GM23338 (cell line): Measurements from ENCODE around the gene TRAPPC12. TPM values are rescaled to one million over a fixed set of nuclear protein-coding genes. Genes with fewer than 3 reads are reported as not detected.

Source experiments
- ATAC-seq: fragments of 200-7000 bp; cut with Tn5 transposase; 3 replicates; pipeline ENCODE4 v1.9.1; 2020
- DNase-seq: peaks from one replicate; pipeline ENCODE4 v3.0.0-alpha.2; 2015; ENCODE audit warnings: low spot score
- H2AFZ ChIP-seq: fragments of 200-600 bp; sonication (generic); 2 replicates; pipeline ENCODE4 v1.8.0; 2016; ENCODE audit warnings: antibody characterized with exemption, mild to moderate bottlenecking, moderate library complexity
- H3F3A ChIP-seq: fragments of 200-600 bp; sonication (generic); replicated peaks from 2 replicates; pipeline ENCODE4 v1.8.0; 2017; ENCODE audit warnings: antibody characterized with exemption, mixed run types, low read depth
- H3K27ac ChIP-seq: fragments of 200-600 bp; sonication (generic); 2 replicates; pipeline ENCODE4 v1.6.1; 2016; ENCODE audit warnings: low read depth
- H3K27me3 ChIP-seq: fragments of 200-600 bp; sonication (generic); 2 replicates; pipeline ENCODE4 v1.8.0; 2016; ENCODE audit warnings: mild to moderate bottlenecking, mixed run types, moderate library complexity; ENCODE audit not compliant: insufficient read depth
- H3K36me3 ChIP-seq: fragments of 200-600 bp; sonication (generic); 2 replicates; pipeline ENCODE4 v1.8.0; 2016; ENCODE audit warnings: mild to moderate bottlenecking; ENCODE audit not compliant: insufficient read depth
- H3K4me1 ChIP-seq: fragments of 200-600 bp; sonication (generic); 2 replicates; pipeline ENCODE4 v1.8.0; 2016; ENCODE audit warnings: mild to moderate bottlenecking, moderate library complexity; ENCODE audit not compliant: insufficient read depth
- H3K4me2 ChIP-seq: fragments of 200-600 bp; sonication (generic); 2 replicates; pipeline ENCODE4 v1.7.1; 2017; ENCODE audit warnings: mixed run types
- H3K4me3 ChIP-seq: fragments of 200-600 bp; sonication (generic); 2 replicates; pipeline ENCODE4 v1.6.1; 2016; ENCODE audit warnings: mixed run types
- H3K79me2 ChIP-seq: fragments of 200-600 bp; sonication (generic); replicated peaks from 2 replicates; pipeline ENCODE4 v1.8.0; 2017; ENCODE audit warnings: mild to moderate bottlenecking; ENCODE audit not compliant: insufficient read depth
- H3K9me2 ChIP-seq: fragments of 200-600 bp; sonication (generic); 2 replicates; pipeline ENCODE4 v1.8.0; 2017; ENCODE audit not compliant: insufficient read depth
- H4K20me1 ChIP-seq: fragments of 200-600 bp; sonication (generic); replicated peaks from 2 replicates; pipeline ENCODE4 v1.8.0; 2017; ENCODE audit warnings: mild to moderate bottlenecking; ENCODE audit not compliant: insufficient read depth
- H3K27ac Mint-ChIP-seq: 2 replicates; pipeline ENCODE4 v1.8.0; 2020; ENCODE audit warnings: inconsistent platforms, mild to moderate bottlenecking, moderate library complexity, mixed read lengths
- H3K27me3 Mint-ChIP-seq: 3 replicates; pipeline ENCODE4 v1.8.0; 2022; ENCODE audit warnings: low read depth, mild to moderate bottlenecking, moderate library complexity, mixed read lengths, inconsistent platforms; ENCODE audit not compliant: insufficient read depth, poor library complexity
- H3K36me3 Mint-ChIP-seq: 3 replicates; pipeline ENCODE4 v1.8.0; 2021; ENCODE audit warnings: low read depth, mild to moderate bottlenecking, inconsistent platforms, moderate library complexity, mixed read lengths
- H3K4me1 Mint-ChIP-seq: 3 replicates; pipeline ENCODE4 v1.8.0; 2020; ENCODE audit warnings: mild to moderate bottlenecking, inconsistent platforms, mixed read lengths
- H3K4me3 Mint-ChIP-seq: 3 replicates; pipeline ENCODE4 v1.8.0; 2021; ENCODE audit warnings: moderate library complexity, mild to moderate bottlenecking, inconsistent platforms, mixed read lengths
- H3K9me3 Mint-ChIP-seq: 3 replicates; pipeline ENCODE4 v1.8.0; 2020; ENCODE audit warnings: moderate library complexity, mild to moderate bottlenecking, inconsistent platforms, mixed read lengths
- CREB1 ChIP-seq: fragments of 250-450 bp; sonication (Bioruptor Pico); IDR thresholded peaks from 2 replicates; pipeline ENCODE4 v1.5.0; 2020; ENCODE audit warnings: low read depth, mild to moderate bottlenecking, moderate library complexity
- EZH2 ChIP-seq: fragments of 200-600 bp; sonication (generic); IDR thresholded peaks from one replicate; pipeline ENCODE4 v1.8.0; 2017; ENCODE audit warnings: antibody characterized with exemption, mild to moderate bottlenecking, low read depth; ENCODE audit not compliant: unreplicated experiment
- JUNB ChIP-seq: IDR thresholded peaks from one replicate; pipeline ENCODE4 v1.6.1; 2016; ENCODE audit warnings: antibody characterized with exemption; ENCODE audit not compliant: unreplicated experiment
- NANOG ChIP-seq: IDR thresholded peaks from 2 replicates; pipeline ENCODE4 v1.6.1; 2016; ENCODE audit warnings: antibody characterized with exemption, borderline replicate concordance
- POLR2AphosphoS5 ChIP-seq: IDR thresholded peaks from 2 replicates; pipeline ENCODE4 v1.6.1; 2016; ENCODE audit warnings: antibody characterized with exemption, low read depth
- REST ChIP-seq: IDR thresholded peaks from one replicate; pipeline ENCODE4 v1.6.1; 2018; ENCODE audit warnings: antibody characterized with exemption; ENCODE audit not compliant: unreplicated experiment
- STAT1 ChIP-seq: IDR thresholded peaks from one replicate; pipeline ENCODE4 v1.6.1; 2016; ENCODE audit warnings: antibody characterized with exemption; ENCODE audit not compliant: unreplicated experiment
- ZNF331 ChIP-seq: fragments of 250-450 bp; sonication (Bioruptor Pico); IDR thresholded peaks from 2 replicates; pipeline ENCODE4 v1.5.0; 2020; ENCODE audit warnings: low read depth, mild to moderate bottlenecking, moderate library complexity
- ZNF462 ChIP-seq: fragments of 250-450 bp; sonication (Bioruptor Pico); IDR thresholded peaks from 2 replicates; pipeline ENCODE4 v1.5.0; 2020; ENCODE audit warnings: mild to moderate bottlenecking, moderate library complexity
- polyA plus RNA-seq: library from polyadenylated mRNA; unstranded; fragments of >200 nt; fragmentation: Nextera tagmentation; extraction: Ambion mirVana; gene quantifications from 2 replicates; pipeline ENCODE4 v1.2.1, GENCODE V29; 2016
- total RNA-seq: library from RNA; depleted of rRNA; stranded (reverse); fragments of >200 nt; shearing (Covaris generic); gene quantifications from 2 replicates; pipeline ENCODE4 v1.2.3, GENCODE V29; 2014

Gene TRAPPC12
- total and polyA plus RNA-seq, 2 experiments from 2014 or later, result 48.9 to 57.7 TPM

GRCh38 chr2:3491306-3491705 lies 111.8 kb downstream of the TRAPPC12 start:
- Histone ChIP-seq H3K9me2 (no peaks in the 10 kb centered on the region), H3K36me3 (no peaks in the 10 kb centered on the region), H3K79me2 (no peaks in the 10 kb centered on the region), H3F3A (0 out of 2 replicates have a peak, but pooled peaks cover 3% of the 10 kb centered on the region), H3K4me2 (no peak overlapping the region), H3K27me3 (no peaks in the 10 kb centered on the region), H4K20me1 (no peaks in the 10 kb centered on the region), H3K4me1 (no peaks in the 10 kb centered on the region; the same call in 1 of the 2 replicates), H3K4me3 (no peak overlapping the region), H3K27ac (no peak overlapping the region), H2AFZ (no peak overlapping the region)
- DNase-seq (no peak), ATAC-seq (no peak)
- Mint-ChIP-seq H3K4me3 (no peak overlapping the region), H3K9me3 (peaks cover 9% of the 10 kb centered on the region; the same call in 2 of the 3 replicates), H3K36me3 (peaks cover 23% of the 10 kb centered on the region; the same call in 2 of the 3 replicates), H3K27me3 (peaks cover 9% of the 10 kb centered on the region), H3K27ac (no peak overlapping the region), H3K4me1 (peaks cover 24% of the 10 kb centered on the region)
- no peak for TF ChIP-seq NANOG
- no peak for TF ChIP-seq CREB1 (CRISPR knock-in tag)
- no peak for TF ChIP-seq ZNF331 (CRISPR knock-in tag)
- no peak for TF ChIP-seq JUNB
- TF ChIP-seq ZNF462 (CRISPR knock-in tag), result no peak
- no peak for TF ChIP-seq STAT1
- TF ChIP-seq REST, result no peak
- no peak for TF ChIP-seq POLR2AphosphoS5
- TF ChIP-seq EZH2, result no peak
